Right lobe of liver (tissue), 4 donors: ENCODE measurements around the gene CMPK2.

ENCODE experiments used
- POLR2A ChIP-seq: fragments of 450-650 bp; IDR thresholded peaks from one replicate; pipeline ENCODE4 v1.6.1; 2017; ENCODE audit warnings: antibody characterized with exemption, mild to moderate bottlenecking
- TF ChIP-seq, protein P1 (sequence below), 4 donors: fragments of 200-600 bp in 3 of 4; fragments of 450-650 bp in 1 of 4; IDR thresholded peaks; one replicate each; pipeline versions ENCODE4 v1.5.1 to v1.8.0; 2016 to 2022; ENCODE audit warnings: antibody characterized with exemption in 4 of 4, mild to moderate bottlenecking in 2 of 4
- donor health status: DM: no; HTN: no; CAD: no.
- donor health status: DM: no; HTN: no; CAD: no.
- donor health status: DM: no; HTN: yes; CAD: no.

DNA sequence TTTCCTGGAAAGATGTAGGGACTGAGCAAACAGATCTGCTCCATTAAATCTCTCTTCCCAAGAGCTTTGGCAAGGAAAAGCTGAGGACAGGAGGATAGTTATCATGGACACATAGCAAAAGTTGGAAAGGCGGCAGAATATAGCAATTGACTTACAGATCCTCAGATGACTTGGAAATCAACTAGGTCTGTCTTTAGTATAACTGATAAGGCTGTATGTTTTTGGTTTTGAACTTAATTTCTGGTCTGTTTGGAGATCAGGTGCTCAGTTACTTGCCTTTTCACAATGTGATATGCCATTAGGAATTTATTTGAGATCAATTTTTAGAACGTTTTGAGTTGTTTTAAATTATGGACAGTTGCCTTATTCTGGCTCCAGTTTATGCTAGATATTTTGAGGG, 19.8 kb upstream of the CMPK2 start:
- TF ChIP-seq, protein P1, sequence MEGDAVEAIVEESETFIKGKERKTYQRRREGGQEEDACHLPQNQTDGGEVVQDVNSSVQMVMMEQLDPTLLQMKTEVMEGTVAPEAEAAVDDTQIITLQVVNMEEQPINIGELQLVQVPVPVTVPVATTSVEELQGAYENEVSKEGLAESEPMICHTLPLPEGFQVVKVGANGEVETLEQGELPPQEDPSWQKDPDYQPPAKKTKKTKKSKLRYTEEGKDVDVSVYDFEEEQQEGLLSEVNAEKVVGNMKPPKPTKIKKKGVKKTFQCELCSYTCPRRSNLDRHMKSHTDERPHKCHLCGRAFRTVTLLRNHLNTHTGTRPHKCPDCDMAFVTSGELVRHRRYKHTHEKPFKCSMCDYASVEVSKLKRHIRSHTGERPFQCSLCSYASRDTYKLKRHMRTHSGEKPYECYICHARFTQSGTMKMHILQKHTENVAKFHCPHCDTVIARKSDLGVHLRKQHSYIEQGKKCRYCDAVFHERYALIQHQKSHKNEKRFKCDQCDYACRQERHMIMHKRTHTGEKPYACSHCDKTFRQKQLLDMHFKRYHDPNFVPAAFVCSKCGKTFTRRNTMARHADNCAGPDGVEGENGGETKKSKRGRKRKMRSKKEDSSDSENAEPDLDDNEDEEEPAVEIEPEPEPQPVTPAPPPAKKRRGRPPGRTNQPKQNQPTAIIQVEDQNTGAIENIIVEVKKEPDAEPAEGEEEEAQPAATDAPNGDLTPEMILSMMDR (IDR thresholded peaks at IDR 0.05): no peak
- no peak for TF ChIP-seq POLR2A
